HCT116 (cell line): ENCODE measurements around the gene FEZF2. TPM values are rescaled to one million over a fixed set of nuclear protein-coding genes. Genes with fewer than 3 reads are reported as not detected.

ENCODE experiments used
- ATAC-seq: fragments of 200-7000 bp; cut with Tn5 transposase; 2 replicates; pipeline ENCODE4 v1.9.1; 2020; ENCODE audit warnings: mild to moderate bottlenecking, moderate library complexity
- BruUV-seq: library from RNA; stranded (reverse); fragments of 400-500 nt; replicated peaks from 2 replicates; lab custom pipeline; 2021; lab: Mats Ljungman, UMichigan
- CTCF ChIA-PET: fragments of 300-600 bp; sonication (Branson Sonifier 250); formaldehyde crosslinking; loops from one replicate; lab custom pipeline; 2021; ENCODE audit warnings: antibody characterized with exemption; lab: Charles Lee
- POLR2A ChIA-PET: fragments of 300-600, 350-600 bp; sonication (Branson Sonifier 250); formaldehyde crosslinking; loops from one replicate; lab custom pipeline; 2021; ENCODE audit warnings: antibody characterized with exemption; lab: Charles Lee
- RAD21 ChIA-PET, 2 experiments: fragments of 300-600 bp; sonication (Branson Sonifier 250); formaldehyde crosslinking; loops; one replicate each; lab custom pipeline; 2023; ENCODE audit warnings: low total read pairs in 2 of 2; ENCODE audit not compliant: uncharacterized antibody in 2 of 2, unreplicated experiment in 2 of 2, low non-redundant PET in 1 of 2; lab: Charles Lee
- DNase-seq: peaks from one replicate; pipeline ENCODE4 v3.0.0-alpha.2; 2010; ENCODE audit warnings: low read depth, low spot score
- H2AFZ ChIP-seq: fragments of 200-600 bp; shearing (Covaris generic), sonication (generic); 2 replicates; pipeline ENCODE4 v1.6.1; 2017; ENCODE audit warnings: low read depth, mixed run types, mixed read lengths, antibody characterized with exemption, low read length; ENCODE audit not compliant: poor library complexity, severe bottlenecking
- H3K27ac ChIP-seq: 2 replicates; pipeline ENCODE4 v1.5.1; 2012; ENCODE audit warnings: low read depth, low read length
- H3K27me3 ChIP-seq: fragments of 200-600 bp; sonication (generic); 2 replicates; pipeline ENCODE4 v1.6.1; 2016; ENCODE audit warnings: mixed run types, low read length, mixed read lengths; ENCODE audit not compliant: insufficient read depth
- H3K36me3 ChIP-seq, 2 experiments: fragments of 200-500 bp in 1 of 2; fragments of 200-600 bp in 1 of 2; sonication (Bioruptor generic) in 1 of 2; sonication (generic) in 1 of 2; 2 replicates each; pipeline versions ENCODE4 v1.5.1 to v1.6.1; 2014 to 2016; ENCODE audit warnings: low read length in 2 of 2, inconsistent platforms in 1 of 2, mixed read lengths in 1 of 2, mixed run types in 1 of 2; ENCODE audit not compliant: insufficient read depth in 2 of 2, control insufficient read depth in 1 of 2
- H3K4me1 ChIP-seq, 2 experiments: fragments of 200-600 bp in 1 of 2; sonication (generic) in 1 of 2; 2 replicates each; pipeline versions ENCODE4 v1.5.1 to v1.6.1; 2012 to 2017; ENCODE audit warnings: low read length in 2 of 2, inconsistent platforms in 1 of 2, mild to moderate bottlenecking in 1 of 2, mixed read lengths in 1 of 2, mixed run types in 1 of 2, moderate library complexity in 1 of 2; ENCODE audit not compliant: insufficient read depth in 2 of 2, control insufficient read depth in 1 of 2
- H3K4me2 ChIP-seq: fragments of 200-600 bp; sonication (generic); 2 replicates; pipeline ENCODE4 v1.6.1; 2017; ENCODE audit warnings: mixed run types, low read length, mixed read lengths
- H3K4me3 ChIP-seq, 2 experiments: fragments of 200-600 bp in 1 of 2; sonication (generic) in 1 of 2; replicated peaks in 1 of 2; 2 replicates each; pipeline ENCODE4 v1.5.1; 2011 to 2016; ENCODE audit warnings: low read length in 2 of 2, control low read depth in 1 of 2, low read depth in 1 of 2, mild to moderate bottlenecking in 1 of 2, mixed read lengths in 1 of 2, mixed run types in 1 of 2
- H3K79me2 ChIP-seq: fragments of 200-600 bp; sonication (generic); 2 replicates; pipeline ENCODE4 v1.6.1; 2017; ENCODE audit warnings: mild to moderate bottlenecking, mixed run types, low read length, moderate library complexity, mixed read lengths; ENCODE audit not compliant: insufficient read depth
- H3K9ac ChIP-seq: fragments of 200-600 bp; sonication (generic); 2 replicates; pipeline ENCODE4 v1.6.1; 2016; ENCODE audit warnings: low read length, mixed read lengths
- H3K9me2 ChIP-seq: fragments of 200-600 bp; sonication (generic), shearing (Covaris generic); 2 replicates; pipeline ENCODE4 v1.6.1; 2017; ENCODE audit warnings: mixed run types, mild to moderate bottlenecking, moderate library complexity; ENCODE audit not compliant: insufficient read depth
- H3K9me3 ChIP-seq, 2 experiments: fragments of 200-500 bp in 1 of 2; fragments of 200-600 bp in 1 of 2; sonication (Bioruptor generic) in 1 of 2; sonication (generic) in 1 of 2; 2 replicates each; pipeline ENCODE4 v1.6.1; 2014 to 2017; ENCODE audit warnings: low read length in 2 of 2, mixed read lengths in 2 of 2, inconsistent platforms in 1 of 2, low read depth in 1 of 2, mild to moderate bottlenecking in 1 of 2, mixed run types in 1 of 2, moderate library complexity in 1 of 2; ENCODE audit not compliant: control insufficient read depth in 1 of 2, insufficient read depth in 1 of 2
- H4K20me1 ChIP-seq: fragments of 200-600 bp; sonication (generic), shearing (Covaris generic); 2 replicates; pipeline ENCODE4 v1.6.1; 2017; ENCODE audit warnings: mixed run types, mild to moderate bottlenecking, moderate library complexity; ENCODE audit not compliant: insufficient read depth
- EGR1 ChIP-seq: IDR thresholded peaks from 2 replicates; pipeline ENCODE4 v1.6.1; 2012; ENCODE audit warnings: low read depth
- JUND ChIP-seq: IDR thresholded peaks from 2 replicates; pipeline ENCODE4 v1.6.1; 2012
- MAX ChIP-seq: IDR thresholded peaks from 2 replicates; pipeline ENCODE4 v1.6.1; 2012
- POLR2A ChIP-seq: IDR thresholded peaks from 2 replicates; pipeline ENCODE4 v1.7.0; 2011; ENCODE audit warnings: borderline replicate concordance; ENCODE audit not compliant: insufficient read depth, insufficient read length; ENCODE audit errors: extremely low read depth
- SIN3A ChIP-seq: IDR thresholded peaks from 2 replicates; pipeline ENCODE4 v1.6.1; 2012; ENCODE audit warnings: low read depth
- SP1 ChIP-seq: IDR thresholded peaks from 2 replicates; pipeline ENCODE4 v1.6.1; 2012; ENCODE audit warnings: low read depth
- ZBTB33 ChIP-seq: IDR thresholded peaks from 2 replicates; pipeline ENCODE4 v1.6.1; 2011; ENCODE audit warnings: mild to moderate bottlenecking, low read length, moderate library complexity; ENCODE audit not compliant: insufficient replicate concordance; ENCODE audit errors: extremely low read depth
- ZNF274 ChIP-seq: fragments of 200-500 bp; sonication (Bioruptor generic); IDR thresholded peaks from 2 replicates; pipeline ENCODE4 v1.6.1; 2014; ENCODE audit warnings: mild to moderate bottlenecking, low read depth, low read length, inconsistent platforms
- intact Hi-C: fragments of 100-400 bp; cut with micrococcal nuclease; formaldehyde crosslinking; loops from 2 replicates; pipeline ENCODE4 v1.10.0; 2022
- total RNA-seq: library from RNA; stranded (reverse); gene quantifications from one replicate; pipeline ENCODE4 v1.2.1, GENCODE V29; 2021; ENCODE audit not compliant: unreplicated experiment

FEZF2 gene
- total RNA-seq, 1 experiment from 2014 or later: not detected

DNA sequence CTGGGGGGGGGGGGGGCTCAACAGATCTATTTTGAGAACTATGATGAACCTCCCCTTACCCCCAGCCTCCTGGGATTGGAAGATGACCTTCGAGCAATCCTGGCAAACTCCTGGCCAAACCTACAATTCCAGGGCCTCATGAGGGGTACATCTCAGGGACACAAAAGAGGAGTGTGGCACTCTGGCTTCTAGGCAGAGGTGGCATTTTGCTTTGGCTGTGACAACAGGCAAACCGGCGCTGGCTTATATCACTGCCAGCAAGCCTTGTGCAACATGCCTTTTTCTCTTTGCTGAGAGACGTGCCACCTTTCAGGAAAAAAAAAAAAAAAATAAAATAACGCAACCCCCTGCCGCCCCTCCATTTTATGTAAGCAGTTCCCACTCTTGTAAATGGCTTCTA, 31.8 kb upstream of the FEZF2 start:
- H4K20me1 ChIP-seq: no peaks in the 10 kb centered on the region
- H3K9me2 ChIP-seq: no peaks in the 10 kb centered on the region
- no peak overlapping the region for H3K27ac ChIP-seq
- no peaks in the 10 kb centered on the region for H3K36me3 ChIP-seq
- BruUV-seq: no TSS peak
- ATAC-seq (no peak), DNase-seq (no peak)
- H3K9ac ChIP-seq: no peak overlapping the region
- no peak for TF ChIP-seq EGR1
- TF ChIP-seq ZNF274: no peak
- TF ChIP-seq ZBTB33: no peak
- no peak for TF ChIP-seq MAX
- no peak for TF ChIP-seq SIN3A
- ChIA-PET CTCF (no interaction called here), RAD21 (no interaction called here), POLR2A (no interaction called here)
- no peak overlapping the region for H3K4me2 ChIP-seq
- H2AFZ ChIP-seq: no peak overlapping the region
- no peak overlapping the region for H3K4me3 ChIP-seq
- H3K4me1 ChIP-seq: no peaks in the 10 kb centered on the region
- H3K9me3 ChIP-seq: no peaks in the 10 kb centered on the region
- intact Hi-C loops: no loop called here
- peaks cover 58% of the 10 kb centered on the region for H3K27me3 ChIP-seq
- H3K79me2 ChIP-seq: no peaks in the 10 kb centered on the region

DNA sequence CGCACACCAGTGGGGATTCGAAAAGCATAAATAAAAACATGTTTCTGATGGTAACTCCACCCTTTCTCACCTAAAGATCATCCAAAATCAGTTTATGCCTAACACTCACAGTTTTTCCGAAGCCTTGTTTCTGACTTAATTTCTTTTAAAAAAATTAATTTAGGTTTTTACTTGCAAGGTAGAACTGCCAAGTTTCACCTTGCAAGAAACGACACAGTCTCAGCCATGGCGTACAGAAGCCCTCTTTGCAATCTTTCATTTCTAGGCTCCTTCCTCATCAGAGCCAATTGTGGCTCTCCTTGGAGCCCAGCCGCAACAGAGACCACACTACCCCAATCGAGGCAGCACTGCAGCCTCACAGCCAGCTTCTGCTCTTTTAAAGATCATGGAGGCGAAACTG, 31.0 kb upstream of the FEZF2 start:
- ChIA-PET POLR2A (no interaction called here), RAD21 (no interaction called here), CTCF (no interaction called here)
- Histone ChIP-seq H3K36me3 (no peaks in the 10 kb centered on the region), H3K9ac (no peak overlapping the region), H3K79me2 (no peaks in the 10 kb centered on the region), H2AFZ (no peak overlapping the region), H3K4me1 (no peaks in the 10 kb centered on the region), H3K4me2 (no peak overlapping the region), H3K27ac (no peak overlapping the region), H3K9me3 (no peaks in the 10 kb centered on the region), H4K20me1 (no peaks in the 10 kb centered on the region), H3K27me3 (peaks cover 55% of the 10 kb centered on the region), H3K4me3 (no peak overlapping the region), H3K9me2 (no peaks in the 10 kb centered on the region)
- no TSS peak for BruUV-seq
- ATAC-seq (no peak), DNase-seq (no peak)
- TF ChIP-seq SP1: no peak
- TF ChIP-seq JUND: no peak
- no peak for TF ChIP-seq POLR2A
- intact Hi-C loops: no loop called here
